Retina (tissue), 1 donor: ENCODE data around the gene PDE5A.
A peak's percentile ranks its signal among the peaks of the same experiment; 100 is the strongest.
"Not testable (repeated sequence)": the region's sequence is repeated elsewhere in the genome, so short reads cannot be mapped to it uniquely, and the experiment has no call there.

Experiments
- DNase-seq: peaks from one replicate; pipeline ENCODE4 v3.0.0-alpha.2; 2016

The PDE5A gene

DNA sequence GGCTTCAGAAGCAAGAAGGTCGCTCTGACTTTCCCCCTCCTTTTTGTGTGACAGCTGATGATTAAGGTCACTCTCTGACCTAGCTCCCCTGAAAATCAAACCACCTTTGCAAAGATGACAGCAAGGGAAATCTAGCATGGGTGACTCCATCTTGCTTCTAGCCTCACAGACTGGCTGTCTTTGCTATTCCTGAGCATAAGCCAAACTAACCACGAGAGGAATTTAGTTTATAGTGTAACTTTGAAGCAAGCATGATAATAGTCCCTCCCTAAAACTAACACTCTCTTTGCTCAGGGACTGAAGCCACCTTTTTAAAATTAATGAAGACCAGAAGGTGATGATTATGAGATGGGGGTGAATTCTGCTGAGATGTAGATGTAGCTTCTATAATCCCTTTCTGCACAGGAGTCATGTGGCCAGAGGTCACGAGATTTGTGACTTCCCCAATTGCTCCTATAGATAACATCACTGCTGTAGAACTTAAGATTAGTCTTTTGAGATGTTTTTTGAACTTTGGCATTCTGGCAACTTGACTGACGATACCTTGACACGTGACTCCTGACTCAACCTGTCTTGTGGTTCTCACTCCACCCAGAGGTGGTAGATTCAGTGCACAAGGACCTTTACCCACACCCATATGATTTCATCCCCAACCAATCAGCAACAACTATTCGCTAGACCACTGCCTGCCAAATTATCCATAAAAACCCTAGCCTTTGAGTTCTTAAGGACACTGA, 14.9 kb upstream of the PDE5A start:
- no peak for DNase-seq

DNA sequence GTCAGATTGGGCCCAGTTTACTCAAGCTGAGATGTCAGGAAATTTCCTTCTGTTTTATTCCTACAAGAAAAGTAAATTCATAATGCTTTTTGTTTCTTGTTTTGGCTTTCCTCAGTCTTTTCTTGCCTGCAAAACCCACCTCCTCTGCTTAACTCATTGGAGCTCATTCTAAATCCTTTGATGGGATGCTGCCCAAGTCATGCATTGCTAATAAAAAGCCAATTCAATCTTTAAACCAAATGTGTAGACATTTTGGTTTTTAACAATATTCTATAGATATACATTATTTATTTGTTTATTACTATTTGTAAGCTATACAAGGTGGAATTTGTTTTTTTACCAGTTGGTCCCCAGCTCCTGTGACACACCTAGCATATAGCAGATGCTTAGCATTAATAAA, 13.2 kb upstream of the PDE5A start:
- DNase-seq = no peak

DNA sequence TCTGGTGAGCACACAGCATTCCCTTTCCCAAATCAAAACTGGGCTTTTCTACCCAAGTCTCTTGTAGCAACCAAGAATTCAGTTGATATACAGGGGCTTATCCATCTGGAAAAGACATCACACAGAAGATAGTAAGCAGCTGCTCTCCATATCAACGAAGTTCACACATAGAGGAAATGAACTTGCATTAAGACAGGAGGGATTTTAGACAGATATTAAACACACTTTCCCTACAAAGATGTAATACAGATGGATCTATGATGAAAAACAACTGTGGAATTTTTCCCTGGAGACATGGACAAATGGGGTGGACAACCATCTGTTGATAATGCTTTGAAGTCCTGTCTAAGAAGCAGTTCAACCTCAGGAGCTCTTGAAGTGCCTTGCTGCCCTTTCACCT, 9.8 kb upstream of the PDE5A start:
- DNase-seq = no peak

DNA sequence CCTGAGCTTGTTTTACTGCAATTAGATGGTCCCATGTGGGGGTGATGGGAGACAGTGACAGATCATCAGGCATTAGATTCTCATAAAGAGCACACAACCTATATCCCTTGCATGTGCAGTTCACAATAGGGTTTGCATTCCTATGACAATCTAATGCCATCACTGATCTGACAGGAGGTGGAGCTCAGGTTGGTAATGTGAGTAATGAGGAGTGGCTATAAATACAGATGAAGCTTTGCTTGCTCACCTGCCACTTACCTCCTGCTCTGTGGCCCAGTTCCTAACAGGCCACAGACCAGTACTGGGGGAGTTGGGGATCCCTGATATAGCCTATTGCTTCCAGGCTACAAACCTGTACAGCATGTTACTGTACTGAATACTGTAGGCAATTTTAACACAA, 8.2 kb upstream of the PDE5A start:
- DNase-seq = not testable (repeated sequence)

DNA sequence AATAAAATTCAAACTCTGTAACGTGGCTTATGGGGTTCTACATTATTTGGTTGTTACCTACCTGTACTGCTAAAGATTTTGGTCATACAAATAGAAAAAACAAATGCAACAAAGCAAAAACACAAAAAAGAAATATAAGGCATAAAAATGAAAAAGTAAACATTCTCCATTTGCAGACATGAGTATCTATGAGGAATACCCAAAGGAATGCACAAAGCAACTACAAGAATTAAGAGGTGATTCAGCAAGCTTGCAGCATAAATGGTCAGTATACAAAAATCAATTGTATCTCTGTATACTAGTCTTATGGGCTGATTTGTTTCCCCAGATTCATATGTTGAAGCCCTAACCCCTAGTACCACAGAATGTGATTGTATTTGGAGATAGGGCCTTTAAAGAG, 3.6 kb upstream of the PDE5A start:
- no peak for DNase-seq

DNA sequence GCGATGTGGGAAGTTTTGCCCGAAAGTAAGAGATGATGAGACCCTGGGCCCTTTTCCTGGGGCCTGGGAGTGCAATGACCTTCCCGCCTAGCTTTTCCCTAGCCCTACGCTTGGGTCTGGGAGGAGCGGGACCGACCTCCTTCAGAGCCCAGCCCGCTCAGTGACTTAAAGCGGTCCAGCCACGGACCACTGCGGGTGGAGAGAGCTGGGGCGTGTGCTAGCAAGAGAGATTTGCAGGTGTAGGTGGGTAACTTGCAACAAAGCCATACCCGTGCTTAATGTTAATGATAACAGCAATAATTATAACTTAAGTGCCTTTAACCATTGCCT, 503 bp upstream of the PDE5A start:
- no peak for DNase-seq

DNA sequence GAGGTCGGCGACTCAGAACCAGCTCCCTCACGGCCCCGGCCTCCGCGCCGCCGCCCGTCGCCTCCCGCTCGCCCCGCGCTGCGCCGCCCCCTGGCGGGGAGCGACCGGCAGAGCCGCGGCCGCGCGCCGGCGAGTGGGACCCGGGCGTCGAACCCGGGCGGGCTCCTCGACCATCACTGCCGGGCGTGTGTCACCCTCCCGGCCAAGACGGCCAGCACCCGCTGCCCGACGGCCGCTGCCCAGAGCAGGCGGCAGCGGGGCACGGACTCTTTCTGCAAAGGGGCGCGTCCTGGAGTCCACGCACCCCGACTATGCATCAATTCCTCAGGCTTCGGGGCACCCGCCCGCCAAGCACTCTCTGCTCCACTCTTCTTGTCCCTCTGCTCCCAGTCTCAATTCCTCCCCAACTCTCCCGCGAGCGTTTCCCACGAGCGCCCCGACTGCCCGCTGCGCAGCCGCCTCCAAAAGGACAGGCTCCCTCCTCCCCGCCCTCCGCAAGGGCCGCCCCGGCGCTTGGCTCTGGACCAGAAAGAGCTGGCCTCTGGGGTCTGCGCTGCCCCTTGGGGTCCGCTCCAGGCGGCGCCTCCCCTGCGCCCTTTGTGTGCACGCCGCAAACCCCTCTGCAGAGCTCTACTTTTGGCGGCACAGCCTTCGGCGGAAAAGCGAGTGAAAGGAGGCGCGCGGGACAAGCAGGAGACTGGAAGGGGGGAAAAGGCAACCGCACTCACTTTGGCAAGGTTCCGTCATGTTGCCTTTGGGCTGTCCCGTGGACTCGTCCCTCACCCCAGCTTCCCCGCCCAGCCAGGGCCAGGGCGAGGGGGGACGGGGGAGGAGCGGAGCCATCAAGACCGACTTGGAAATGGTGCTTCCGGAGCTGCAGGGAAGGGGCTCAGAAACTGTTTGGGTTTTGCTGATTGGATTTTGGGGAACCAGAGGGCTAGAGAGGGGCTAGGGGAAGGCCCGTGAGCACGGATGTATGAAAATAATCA, 1.0 kb downstream of the PDE5A start:
- peak; percentile 89 for DNase-seq

DNA sequence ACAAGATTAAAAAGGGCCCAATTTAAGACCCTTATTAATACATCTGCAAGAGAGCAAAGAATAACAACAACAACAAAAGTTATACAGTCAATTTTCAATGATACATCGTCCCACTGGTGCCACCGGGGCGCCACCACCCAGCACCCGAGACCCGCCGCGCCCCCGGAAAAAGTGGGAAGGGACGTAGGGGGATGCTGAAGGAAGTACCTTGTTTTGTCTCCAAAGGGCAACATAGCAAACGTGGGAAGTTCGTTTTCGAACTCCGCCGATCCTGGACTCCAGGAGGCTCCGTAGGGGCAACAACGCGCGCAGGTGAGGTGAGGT, 1.7 kb downstream of the PDE5A start:
- DNase-seq = no peak

DNA sequence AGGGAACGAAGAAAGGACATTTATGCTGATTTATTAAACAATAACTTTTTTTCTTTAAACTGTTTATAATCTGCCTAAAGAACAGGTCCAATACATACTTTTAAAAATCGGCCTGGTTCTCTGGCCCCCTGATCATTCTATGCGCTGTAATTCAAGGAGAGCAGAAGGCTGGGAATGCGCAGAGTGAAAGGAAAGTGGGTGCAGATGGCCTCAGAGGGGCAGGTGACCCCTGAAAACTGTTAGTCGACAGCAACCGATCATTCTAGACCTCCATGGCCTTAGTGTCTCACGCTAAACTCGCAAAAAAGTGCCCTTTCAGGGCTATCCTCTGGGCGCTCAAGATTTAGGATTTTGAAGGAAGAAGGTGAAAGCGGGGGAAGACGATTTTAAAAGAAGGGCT, 2.2 kb downstream of the PDE5A start:
- no peak for DNase-seq

DNA sequence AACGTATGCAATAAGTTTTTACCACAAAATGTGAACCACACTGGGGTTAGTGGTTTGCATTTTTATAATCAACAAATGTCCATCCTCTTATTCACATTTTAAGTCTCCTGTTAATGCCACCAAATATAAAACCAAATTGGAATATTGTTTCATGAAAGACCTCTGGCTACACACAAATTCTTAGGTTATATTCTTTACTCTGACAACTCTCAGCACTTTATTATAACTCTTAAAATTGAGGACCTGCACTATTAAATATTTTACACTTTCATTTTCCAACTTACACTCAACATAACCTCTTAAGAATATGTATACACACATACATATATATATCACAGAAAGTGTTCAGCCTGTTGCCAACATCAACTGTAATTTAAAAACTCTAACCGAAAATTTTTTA, 2.8 kb downstream of the PDE5A start:
- DNase-seq = no peak

DNA sequence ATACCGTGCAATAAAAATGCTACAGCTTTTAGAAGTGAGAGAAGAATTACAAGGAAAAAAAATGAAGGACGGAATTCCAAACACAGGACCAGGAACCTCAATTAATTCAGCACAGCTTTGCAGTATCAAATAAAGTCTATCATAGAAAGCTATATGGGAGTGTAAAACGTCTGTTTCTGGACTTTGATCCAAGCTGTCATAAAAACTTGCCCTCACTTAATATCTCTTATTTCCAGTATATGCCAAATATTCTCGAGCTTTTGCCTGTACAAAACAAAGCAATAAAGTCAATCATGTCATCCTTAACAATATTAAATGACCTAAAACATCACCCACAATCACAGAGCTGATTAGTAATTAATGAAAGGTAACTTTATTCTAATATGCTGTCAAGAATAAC, 4.2 kb downstream of the PDE5A start:
- DNase-seq = no peak

DNA sequence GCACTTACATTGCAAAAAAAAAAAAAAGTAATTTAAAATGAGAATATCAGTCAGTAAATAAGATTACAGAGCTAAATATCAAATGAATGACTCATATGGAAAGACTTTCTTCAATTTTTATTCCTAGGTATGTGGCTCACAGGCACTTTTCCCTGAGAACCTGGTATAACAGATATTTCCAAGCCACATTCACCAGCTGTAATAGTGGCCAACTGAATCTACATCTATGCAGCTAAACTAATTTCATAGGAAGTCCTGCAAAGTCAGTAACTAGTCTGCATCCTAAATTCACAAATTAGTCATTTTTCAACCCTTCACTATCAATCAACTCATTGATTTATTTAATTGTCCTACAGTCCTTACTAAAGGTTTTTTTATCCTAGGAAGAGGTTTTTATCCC, 5.6 kb downstream of the PDE5A start:
- no peak for DNase-seq

DNA sequence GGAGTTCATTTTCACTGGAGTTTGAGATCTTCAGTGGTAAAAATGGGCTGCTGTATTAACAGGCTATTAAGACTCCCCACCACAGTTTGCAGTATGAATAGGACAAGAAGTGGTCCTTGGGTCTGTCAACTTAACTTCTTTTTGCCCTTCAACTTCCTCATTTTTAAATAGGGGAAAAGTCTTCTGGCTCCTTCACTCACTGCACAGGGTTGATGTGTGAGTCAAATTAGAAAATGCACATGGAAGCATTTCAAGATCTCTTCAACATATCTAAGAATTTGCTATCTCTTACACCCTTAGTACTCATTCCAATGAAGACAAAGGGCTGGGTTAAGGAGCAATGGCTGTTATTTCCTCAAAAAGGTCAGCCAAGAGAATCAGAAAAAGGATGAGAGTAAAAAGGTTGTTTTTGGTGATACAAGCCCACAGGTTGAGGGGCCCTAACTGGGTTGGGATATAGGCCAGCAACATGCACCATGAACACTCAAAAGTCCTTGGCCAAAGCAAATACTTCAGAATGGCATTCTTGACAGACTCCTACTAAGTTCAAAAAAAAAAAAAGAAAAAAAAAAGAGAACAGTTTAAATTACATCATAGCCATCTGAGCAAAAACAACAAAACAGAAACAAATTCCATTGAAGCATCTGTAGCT, 13.4 kb downstream of the PDE5A start:
- DNase-seq = no peak

DNA sequence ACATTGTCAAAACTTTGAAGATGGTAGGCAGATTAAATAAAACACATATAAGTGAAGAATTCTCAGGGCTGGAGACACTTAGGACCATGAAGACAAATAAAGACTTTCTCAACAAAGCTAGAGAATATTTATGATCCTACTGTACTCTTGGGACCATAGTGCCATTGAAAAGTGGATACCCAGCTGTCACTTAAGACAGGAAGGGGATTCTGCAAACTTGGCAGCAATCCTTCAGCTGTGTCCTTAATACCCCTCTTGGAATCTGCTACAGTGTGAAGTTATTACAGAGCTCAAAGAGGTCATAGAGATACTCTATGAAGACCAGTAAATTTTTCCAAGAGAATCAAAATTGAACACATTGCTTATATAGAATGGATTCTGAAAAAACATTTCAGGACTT, 24.3 kb downstream of the PDE5A start:
- no peak for DNase-seq

DNA sequence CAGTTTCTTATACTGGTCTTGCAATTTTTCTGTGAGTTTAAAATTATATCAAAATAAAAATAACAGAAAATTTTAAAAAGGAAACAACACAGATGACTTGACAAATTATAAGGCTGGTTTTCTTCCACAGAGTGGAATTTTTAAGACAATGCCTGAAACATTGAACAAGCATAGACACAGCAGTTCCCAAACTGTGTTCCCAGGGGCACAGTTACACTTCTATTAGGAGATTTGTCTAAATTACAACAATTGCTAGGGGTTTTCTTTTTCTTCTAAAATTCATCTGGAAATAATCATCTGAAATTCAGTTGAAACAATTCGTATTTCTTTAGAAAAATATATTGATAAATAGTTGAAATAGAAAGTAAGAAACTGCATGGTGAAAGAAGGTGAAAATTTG, 26.2 kb downstream of the PDE5A start:
- DNase-seq = no peak

DNA sequence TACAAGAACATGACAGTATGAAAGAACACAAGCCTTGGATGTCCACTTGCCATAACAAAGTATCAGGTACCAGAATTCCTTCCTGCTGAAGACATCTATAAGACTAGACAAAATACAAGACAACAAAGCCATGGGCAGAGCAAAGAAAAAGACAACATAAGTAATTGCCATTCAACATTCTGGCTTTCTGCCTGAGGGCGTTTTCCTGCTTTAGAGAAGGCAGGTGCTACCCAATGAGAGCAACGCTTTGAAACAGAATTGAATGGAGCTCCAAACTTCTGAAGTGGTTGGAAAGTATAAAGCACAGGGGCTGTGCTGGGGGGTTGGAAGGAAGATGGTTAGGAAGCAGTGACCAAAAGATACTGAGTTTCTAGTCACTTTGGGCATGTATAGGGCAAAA, 30.1 kb downstream of the PDE5A start:
- no peak for DNase-seq

DNA sequence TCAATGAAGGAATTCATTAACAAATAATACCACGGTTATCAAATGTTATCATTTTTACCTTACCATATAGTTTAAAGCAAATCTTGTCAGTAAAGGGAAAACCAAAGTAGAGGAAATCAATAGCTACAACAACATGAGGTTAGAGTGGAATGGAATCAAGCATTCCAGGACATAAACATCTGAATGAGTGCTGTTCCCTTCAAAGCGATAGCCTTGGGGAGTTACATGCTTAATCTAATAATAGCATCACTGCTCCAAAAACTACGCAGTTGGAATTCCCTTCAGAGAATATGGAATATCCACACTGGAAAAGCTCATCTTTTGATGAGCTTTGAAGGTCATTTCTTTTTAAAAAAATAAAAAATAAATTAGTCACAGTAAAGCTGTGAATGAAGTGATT, 31.2 kb downstream of the PDE5A start:
- DNase-seq = no peak

DNA sequence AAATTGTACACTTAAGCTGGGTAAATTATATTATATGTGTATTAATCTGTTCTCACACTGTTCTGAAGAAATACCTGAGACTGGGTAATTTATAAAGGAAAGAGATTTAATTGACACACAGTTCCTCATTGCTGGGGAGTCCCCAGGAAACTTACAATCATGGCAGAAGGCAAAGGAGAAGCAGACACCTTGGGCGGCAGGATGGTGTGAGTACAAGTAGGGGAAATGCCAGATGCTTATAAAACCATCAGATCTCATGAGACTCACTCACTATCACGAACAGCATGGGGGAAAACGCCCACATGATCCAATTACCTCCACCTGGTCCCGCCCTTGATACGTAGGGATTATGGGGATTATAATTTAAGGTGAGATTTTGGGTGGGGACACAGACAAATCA, 34.9 kb downstream of the PDE5A start:
- DNase-seq = no peak

DNA sequence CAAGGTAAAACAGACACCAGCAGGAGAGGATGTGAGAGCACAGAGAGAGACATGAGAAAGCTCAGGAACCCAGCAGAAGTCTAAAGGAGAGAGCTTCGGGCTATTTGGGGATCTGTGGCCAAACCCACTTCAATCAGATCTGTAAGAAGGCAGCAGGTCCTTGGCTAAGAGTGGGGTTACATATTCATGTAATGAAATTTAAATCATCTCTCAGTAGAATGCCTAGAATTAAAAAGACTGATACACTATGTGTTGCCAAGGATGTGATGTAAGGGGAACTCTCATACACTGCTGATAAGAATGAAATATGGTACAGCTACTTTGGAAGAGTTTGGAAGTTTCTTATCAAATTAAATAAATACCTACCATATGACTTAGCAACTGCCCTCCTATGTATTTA, 35.8 kb downstream of the PDE5A start:
- no peak for DNase-seq

DNA sequence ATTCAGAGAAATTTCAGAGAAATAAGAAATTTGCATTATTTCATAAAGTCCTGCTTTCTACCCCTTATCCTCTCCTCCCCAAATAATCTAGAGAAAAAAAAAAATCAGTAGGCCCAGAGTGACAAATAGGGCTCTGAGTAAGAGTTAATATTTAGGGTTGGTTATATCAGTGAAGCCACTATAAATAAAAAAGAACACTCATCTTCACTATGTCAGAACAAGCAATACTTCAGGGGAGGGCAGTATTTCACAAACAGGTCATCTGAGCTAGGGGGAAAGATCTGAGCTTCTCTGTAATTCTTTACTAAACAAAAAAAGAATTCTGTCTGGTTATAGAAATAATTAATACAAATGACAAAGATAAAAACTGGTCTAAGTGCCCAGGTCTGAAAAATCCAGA, 39.4 kb downstream of the PDE5A start:
- DNase-seq = no peak

DNA sequence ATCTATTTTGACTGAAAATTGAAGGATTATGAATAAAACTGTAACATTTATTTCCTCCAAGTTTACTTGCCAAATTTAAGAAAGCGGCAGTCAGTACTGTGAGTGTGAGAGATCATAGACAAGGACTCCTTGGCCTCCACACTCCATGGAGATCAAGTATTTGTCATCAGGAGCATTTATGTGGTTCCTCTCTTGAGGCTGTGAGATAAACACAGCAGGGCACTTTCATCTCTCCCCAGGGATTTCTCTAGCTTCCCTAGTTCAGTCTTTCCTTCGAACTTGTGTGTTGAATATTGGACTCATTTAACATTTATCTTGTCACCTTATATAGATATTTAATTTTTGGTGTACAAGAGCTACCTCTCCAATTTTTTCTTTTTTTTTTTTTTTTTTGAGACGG, 40.8 kb downstream of the PDE5A start:
- no peak for DNase-seq

DNA sequence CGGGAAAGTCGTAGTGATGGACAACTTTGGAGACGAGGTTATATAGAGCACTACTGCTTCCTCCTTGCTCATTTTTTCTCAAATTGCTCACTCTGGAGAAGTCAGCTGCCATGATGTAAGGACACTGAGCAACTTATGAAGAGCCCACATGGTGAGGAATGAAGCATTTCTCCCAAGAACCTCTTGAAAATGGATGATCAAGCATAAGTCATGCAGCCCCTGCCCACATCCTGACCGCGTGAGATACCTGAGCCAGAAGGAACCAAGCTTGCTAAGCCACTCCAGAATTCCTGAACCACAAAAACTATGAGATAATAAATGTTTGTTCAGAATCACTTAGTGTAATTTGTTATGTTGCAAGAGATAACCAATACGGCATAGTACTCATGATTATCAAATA, 42.8 kb downstream of the PDE5A start:
- no peak for DNase-seq

DNA sequence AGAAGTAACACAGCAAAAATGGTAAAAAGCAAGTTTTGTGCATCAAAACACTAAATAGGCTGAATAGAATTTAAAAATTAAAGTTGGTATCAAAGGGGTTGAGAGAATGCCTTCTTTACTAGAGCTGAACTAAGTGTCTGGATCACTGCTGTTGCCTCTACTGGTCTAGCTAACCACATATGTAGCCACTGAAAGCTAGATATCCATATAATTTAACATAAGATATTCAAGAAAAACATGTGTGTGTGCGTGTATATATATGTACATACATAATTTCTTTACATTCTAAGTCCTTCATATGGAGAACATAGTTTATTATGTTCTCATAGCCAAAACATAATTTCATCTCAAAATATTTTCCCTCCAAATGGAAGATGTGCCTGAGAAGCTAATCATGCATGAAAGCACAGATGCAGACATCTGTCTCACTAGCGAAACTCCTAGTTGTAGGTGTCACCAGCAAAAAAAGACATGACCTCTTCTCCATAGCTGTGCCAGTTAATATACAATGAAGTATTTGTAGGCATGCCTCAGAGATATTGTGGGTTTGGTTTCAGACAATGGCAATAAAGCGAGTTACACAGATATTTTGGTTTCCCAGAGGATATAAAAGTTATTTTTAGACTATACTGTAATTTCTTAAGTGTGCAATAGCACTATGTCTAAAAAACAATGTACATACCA, 47.3 kb downstream of the PDE5A start:
- DNase-seq = no peak

DNA sequence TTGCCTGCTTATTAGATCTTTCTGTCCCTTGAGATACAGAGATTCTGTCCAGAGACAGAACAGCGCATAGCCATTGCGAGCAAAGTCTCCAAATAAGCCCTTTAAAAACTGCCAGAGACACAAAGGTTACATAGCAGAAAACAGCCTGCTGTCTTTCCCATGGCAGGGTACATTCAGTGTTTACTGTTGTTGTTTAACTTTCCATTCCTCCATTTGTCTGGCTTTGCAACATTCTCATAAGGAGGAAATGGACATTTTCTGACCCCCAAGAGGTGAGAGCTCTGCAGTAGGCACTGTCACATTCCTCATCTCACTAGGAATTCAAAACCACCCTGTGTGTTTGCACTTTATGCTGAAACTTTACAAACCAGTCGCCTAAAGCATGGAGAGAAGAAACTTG, 48.3 kb downstream of the PDE5A start:
- DNase-seq = no peak
